Activated naive CD4-positive, alpha-beta T cell treated with anti-CD3 and anti-CD28 coated beads, Interleukin-2, amount 10 ng/mL, durations not matched to agents 7 days and 5 days (primary cell): ENCODE results near the gene NTSR1.

Experiments used
- CTCF ChIA-PET: fragments of 350-600 bp; sonication (Branson Sonifier 250); formaldehyde crosslinking; loops from one replicate; lab custom pipeline; 2021; ENCODE audit warnings: antibody characterized with exemption; lab: Charles Lee
- DNase-seq: peaks from one replicate; pipeline ENCODE4 v3.0.0-alpha.2; 2020
- H3K27ac Mint-ChIP-seq: one replicate; pipeline ENCODE4 v1.8.0; 2021; ENCODE audit warnings: mild to moderate bottlenecking, moderate library complexity, mixed read lengths
- H3K27me3 Mint-ChIP-seq: one replicate; pipeline ENCODE4 v1.8.0; 2021; ENCODE audit warnings: mild to moderate bottlenecking, mixed read lengths
- H3K36me3 Mint-ChIP-seq: one replicate; pipeline ENCODE4 v1.8.0; 2021; ENCODE audit warnings: mixed read lengths
- H3K4me1 Mint-ChIP-seq: one replicate; pipeline ENCODE4 v1.8.0; 2021; ENCODE audit warnings: mixed read lengths
- H3K4me3 Mint-ChIP-seq: one replicate; pipeline ENCODE4 v1.8.0; 2021; ENCODE audit warnings: mild to moderate bottlenecking, moderate library complexity, mixed read lengths
- H3K9me3 Mint-ChIP-seq: one replicate; pipeline ENCODE4 v1.8.0; 2021; ENCODE audit warnings: mixed read lengths

NTSR1 gene

GRCh38 chr20:62714006-62714405, 5.4 kb downstream of the NTSR1 start:
- Mint-ChIP-seq H3K27ac (no peak overlapping the region), H3K27me3 (peaks cover 99% of the 10 kb centered on the region), H3K36me3 (no peaks in the 10 kb centered on the region), H3K4me3 (no peak overlapping the region), H3K9me3 (peaks cover under 1% of the 10 kb centered on the region), H3K4me1 (peaks cover 14% of the 10 kb centered on the region)
- CTCF ChIA-PET: interaction anchor here (0.9 kb wide), 1 partner anchor 78 kb away, joined by 3 read pairs; no protein-coding TSS in a partner anchor
- DNase-seq: no peak

GRCh38 chr20:62714799-62715198, 6.2 kb downstream of the NTSR1 start:
- CTCF ChIA-PET: interaction anchor here (0.9 kb wide), 1 partner anchor 77 kb away, joined by 3 read pairs; no protein-coding TSS in a partner anchor

DNA sequence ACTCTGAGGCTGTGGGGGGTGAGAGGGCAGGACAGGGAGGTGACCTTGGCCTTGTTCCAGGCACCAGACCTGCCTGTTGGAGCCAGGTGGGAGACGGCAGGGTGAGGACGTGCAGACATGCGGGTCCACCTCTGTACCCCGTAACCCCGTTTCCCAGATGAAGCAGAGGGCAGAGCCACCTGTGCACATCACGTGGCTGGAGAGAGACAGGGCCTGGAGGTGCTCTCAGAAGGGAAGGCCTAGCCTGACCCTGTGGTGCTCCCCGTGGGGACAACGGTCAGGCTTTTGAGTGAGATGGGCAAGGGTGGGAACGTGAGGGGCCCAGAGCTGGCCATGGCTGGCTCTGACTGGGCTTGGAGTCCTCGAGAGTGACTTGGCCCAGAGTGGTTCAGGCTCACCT, 6.6 kb downstream of the NTSR1 start:
- Mint-ChIP-seq H3K4me1 (peaks cover 14% of the 10 kb centered on the region), H3K36me3 (no peaks in the 10 kb centered on the region), H3K9me3 (peaks cover 9% of the 10 kb centered on the region), H3K27ac (no peak overlapping the region), H3K4me3 (no peak overlapping the region), H3K27me3 (peaks cover 98% of the 10 kb centered on the region)
- CTCF ChIA-PET: no interaction called here
- no peak for DNase-seq

More at GRCh38 chr20:62714799-62715198, 6.2 kb downstream of the NTSR1 start:
- peaks cover 8% of the 10 kb centered on the region for H3K9me3 Mint-ChIP-seq
- H3K27me3 Mint-ChIP-seq: peaks cover 99% of the 10 kb centered on the region
- H3K4me3 Mint-ChIP-seq: no peak overlapping the region
- H3K27ac Mint-ChIP-seq: no peak overlapping the region
- peaks cover 14% of the 10 kb centered on the region for H3K4me1 Mint-ChIP-seq
- no peaks in the 10 kb centered on the region for H3K36me3 Mint-ChIP-seq
- DNase-seq: no peak

DNA sequence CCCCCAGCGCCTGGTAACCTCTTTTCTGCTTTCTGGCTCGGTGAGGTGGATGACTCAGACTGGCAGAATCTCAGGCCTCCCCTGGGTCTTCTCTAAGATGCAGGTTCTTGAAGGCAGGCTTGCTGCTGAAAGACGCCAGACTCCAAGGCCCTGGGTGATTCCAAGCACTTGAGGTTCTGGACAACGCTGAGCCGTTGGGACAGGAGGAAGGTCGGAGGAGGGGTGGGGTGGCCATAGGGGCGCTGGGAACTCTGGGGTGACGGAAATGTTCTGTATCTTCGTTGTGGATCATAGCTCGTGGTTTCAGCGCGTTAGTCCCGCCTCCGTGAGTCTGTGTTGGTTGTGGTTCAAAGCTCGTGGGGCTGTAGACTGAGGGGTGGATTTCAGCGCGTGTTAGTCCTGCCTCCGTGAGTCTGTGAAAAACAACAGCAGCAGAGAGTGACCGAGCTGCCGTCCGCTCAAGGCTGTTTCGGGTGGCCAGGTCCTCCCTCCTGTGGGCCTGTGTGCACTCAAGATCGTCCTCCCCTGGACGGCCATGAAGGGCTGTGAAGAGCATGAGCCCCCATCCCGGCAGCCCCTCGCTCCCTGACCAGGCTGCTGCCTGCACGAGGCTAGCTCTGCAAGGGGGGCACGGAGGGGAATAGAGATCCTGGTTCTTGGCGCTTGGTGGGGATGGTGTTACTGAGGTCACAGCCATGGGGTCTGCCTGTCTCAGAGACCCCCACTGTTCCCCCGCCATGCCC, 7.7 kb downstream of the NTSR1 start:
- H3K9me3 Mint-ChIP-seq: peaks cover 15% of the 10 kb centered on the region
- H3K4me1 Mint-ChIP-seq: peaks cover 15% of the 10 kb centered on the region
- H3K4me3 Mint-ChIP-seq: no peak overlapping the region
- CTCF ChIA-PET: no interaction called here
- DNase-seq: peak; percentile 52
- peaks cover 90% of the 10 kb centered on the region for H3K27me3 Mint-ChIP-seq
- H3K27ac Mint-ChIP-seq: no peak overlapping the region
- H3K36me3 Mint-ChIP-seq: peaks cover under 1% of the 10 kb centered on the region

DNA sequence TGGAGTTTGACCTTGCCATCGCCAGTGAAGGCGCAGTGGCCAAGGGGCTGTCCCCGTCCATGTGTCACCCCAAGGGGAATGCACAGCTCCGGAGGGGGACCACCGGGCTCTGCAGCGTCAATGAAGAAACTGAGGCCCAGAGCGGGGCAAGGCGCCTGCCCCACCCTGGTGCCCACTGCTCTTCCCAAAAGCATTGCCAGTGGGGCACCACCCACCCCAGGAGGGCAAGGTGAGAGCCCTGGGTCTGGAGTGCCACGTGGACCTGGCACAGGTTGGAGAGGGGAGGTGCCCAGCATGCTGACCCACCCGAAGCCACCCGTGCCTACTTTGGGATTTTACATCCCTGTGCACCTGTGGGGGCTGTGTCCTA, 8.3 kb downstream of the NTSR1 start:
- Mint-ChIP-seq H3K4me1 (peaks cover 20% of the 10 kb centered on the region), H3K36me3 (peaks cover 5% of the 10 kb centered on the region), H3K27me3 (peaks cover 90% of the 10 kb centered on the region), H3K27ac (no peak overlapping the region), H3K9me3 (peaks cover 20% of the 10 kb centered on the region), H3K4me3 (no peak overlapping the region)
- DNase-seq: no peak
- CTCF ChIA-PET: no interaction called here

DNA sequence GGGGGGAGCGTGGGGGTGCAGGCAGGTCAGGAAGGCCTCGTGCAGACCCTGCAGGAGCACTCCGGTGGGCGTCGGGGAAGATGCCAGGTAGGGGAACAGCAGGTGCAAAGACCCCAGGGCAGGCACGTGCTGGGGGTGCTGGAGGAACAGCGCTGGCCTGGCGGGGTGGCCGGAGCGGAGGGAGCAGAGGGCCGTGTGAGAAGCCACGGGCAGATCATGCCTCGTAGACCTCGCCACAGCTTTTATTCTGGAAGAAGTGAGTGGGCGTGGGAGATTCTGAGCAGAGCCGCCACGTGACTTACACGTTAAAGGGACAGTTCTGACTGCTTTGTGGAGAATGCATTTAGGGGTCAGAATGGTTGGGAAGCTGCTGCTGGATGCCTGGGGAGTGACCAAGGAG, 9.3 kb downstream of the NTSR1 start:
- no peak for DNase-seq
- H3K36me3 Mint-ChIP-seq: peaks cover 11% of the 10 kb centered on the region
- no peak overlapping the region for H3K27ac Mint-ChIP-seq

GRCh38 chr20:62718546-62718945, 9.9 kb downstream of the NTSR1 start:
- CTCF ChIA-PET: no interaction called here
- H3K36me3 Mint-ChIP-seq: peaks cover 11% of the 10 kb centered on the region
- peaks cover 21% of the 10 kb centered on the region for H3K4me1 Mint-ChIP-seq
- H3K27ac Mint-ChIP-seq: no peak overlapping the region
- H3K27me3 Mint-ChIP-seq: peaks cover 87% of the 10 kb centered on the region
- no peak overlapping the region for H3K4me3 Mint-ChIP-seq
- peaks cover 22% of the 10 kb centered on the region for H3K9me3 Mint-ChIP-seq
- DNase-seq: no peak

More for the DNA sequence above, 9.3 kb downstream of the NTSR1 start:
- peaks cover 87% of the 10 kb centered on the region for H3K27me3 Mint-ChIP-seq
- peaks cover 22% of the 10 kb centered on the region for H3K9me3 Mint-ChIP-seq
- no peak overlapping the region for H3K4me3 Mint-ChIP-seq
- CTCF ChIA-PET: no interaction called here
- peaks cover 21% of the 10 kb centered on the region for H3K4me1 Mint-ChIP-seq

DNA sequence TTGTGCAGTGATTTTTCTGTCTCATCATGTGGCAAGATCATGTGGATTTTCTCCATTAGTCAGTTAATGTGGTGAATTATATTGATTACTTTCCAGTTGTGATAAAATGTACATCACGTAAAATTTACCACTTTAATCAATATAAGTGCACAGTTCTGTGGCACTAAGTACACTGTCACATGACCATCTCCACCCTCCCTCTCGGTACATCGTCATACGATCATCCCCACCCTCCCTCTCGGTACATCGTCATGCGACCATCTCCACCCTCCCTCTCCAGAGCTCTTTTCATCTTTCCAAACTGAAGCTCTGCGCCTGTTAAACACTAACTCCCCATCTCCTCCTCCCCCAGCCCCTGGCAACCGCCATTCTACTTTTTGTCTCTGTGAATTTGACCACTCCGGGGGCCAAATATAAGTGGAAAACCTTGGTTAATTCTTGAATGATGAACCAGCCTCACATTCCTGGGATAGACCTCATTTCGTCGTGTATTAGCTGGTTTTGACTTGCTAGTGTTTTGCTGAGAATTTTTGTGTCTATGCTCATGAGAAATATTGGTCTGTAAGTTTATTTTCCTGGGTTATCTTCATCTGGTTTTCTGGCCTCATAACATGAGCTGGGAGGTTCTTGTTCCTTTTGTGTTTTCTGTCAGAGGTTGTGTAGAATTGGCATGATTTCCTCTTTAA, 10.8 kb downstream of the NTSR1 start:
- H3K36me3 Mint-ChIP-seq: peaks cover 11% of the 10 kb centered on the region
- peaks cover 86% of the 10 kb centered on the region for H3K27me3 Mint-ChIP-seq
- no peak overlapping the region for H3K4me3 Mint-ChIP-seq
- peaks cover 21% of the 10 kb centered on the region for H3K4me1 Mint-ChIP-seq
- H3K27ac Mint-ChIP-seq: no peak overlapping the region
- CTCF ChIA-PET: no interaction called here
- no peak for DNase-seq
- H3K9me3 Mint-ChIP-seq: peaks cover 22% of the 10 kb centered on the region

- peaks cover 86% of the 10 kb centered on the region for H3K27me3 Mint-ChIP-seq
- no peak overlapping the region for H3K27ac Mint-ChIP-seq
- peaks cover 11% of the 10 kb centered on the region for H3K4me1 Mint-ChIP-seq
- peaks cover 11% of the 10 kb centered on the region for H3K36me3 Mint-ChIP-seq
- CTCF ChIA-PET: no interaction called here
- H3K4me3 Mint-ChIP-seq: no peak overlapping the region
- no peak for DNase-seq
- H3K9me3 Mint-ChIP-seq: peaks cover 22% of the 10 kb centered on the region
Measured at GRCh38 chr20:62721511-62722370, 13.1 kb downstream of the NTSR1 start.

DNA sequence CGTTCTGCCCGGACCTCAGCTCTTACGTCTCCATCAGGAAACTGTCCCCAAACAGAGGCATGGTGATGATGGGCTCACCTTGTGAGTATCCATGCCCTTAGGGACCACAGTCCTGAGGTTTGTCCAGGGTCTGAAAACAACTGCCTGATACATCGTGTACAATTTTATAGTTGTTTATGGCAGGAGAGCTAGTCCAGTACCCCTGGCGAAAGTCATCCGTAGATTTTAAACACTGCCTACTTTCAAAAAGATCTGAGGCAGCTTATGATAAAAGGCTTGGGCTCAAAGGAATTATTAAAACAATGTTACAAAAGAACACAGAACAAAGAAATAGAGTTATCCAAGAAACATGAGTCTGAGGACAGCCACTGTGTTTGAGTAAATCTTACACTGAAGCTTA, 14.0 kb downstream of the NTSR1 start:
- Mint-ChIP-seq H3K9me3 (peaks cover 22% of the 10 kb centered on the region), H3K36me3 (peaks cover 11% of the 10 kb centered on the region), H3K27ac (no peak overlapping the region), H3K4me3 (no peak overlapping the region), H3K27me3 (peaks cover 86% of the 10 kb centered on the region), H3K4me1 (peaks cover 11% of the 10 kb centered on the region)
- CTCF ChIA-PET: no interaction called here
- no peak for DNase-seq

GRCh38 chr20:62723351-62723750, 14.7 kb downstream of the NTSR1 start:
- CTCF ChIA-PET: no interaction called here
- Mint-ChIP-seq H3K27ac (no peak overlapping the region), H3K4me3 (no peak overlapping the region), H3K9me3 (peaks cover 22% of the 10 kb centered on the region), H3K36me3 (peaks cover 11% of the 10 kb centered on the region), H3K27me3 (peaks cover 86% of the 10 kb centered on the region), H3K4me1 (peaks cover 18% of the 10 kb centered on the region)
- no peak for DNase-seq

- CTCF ChIA-PET: no interaction called here
- peaks cover 23% of the 10 kb centered on the region for H3K4me1 Mint-ChIP-seq
- no peak for DNase-seq
- peaks cover 88% of the 10 kb centered on the region for H3K27me3 Mint-ChIP-seq
- H3K4me3 Mint-ChIP-seq: no peak overlapping the region
- peaks cover 11% of the 10 kb centered on the region for H3K36me3 Mint-ChIP-seq
- H3K27ac Mint-ChIP-seq: no peak overlapping the region
- peaks cover 22% of the 10 kb centered on the region for H3K9me3 Mint-ChIP-seq
Measured at GRCh38 chr20:62723768-62724450, 15.3 kb downstream of the NTSR1 start.

DNA sequence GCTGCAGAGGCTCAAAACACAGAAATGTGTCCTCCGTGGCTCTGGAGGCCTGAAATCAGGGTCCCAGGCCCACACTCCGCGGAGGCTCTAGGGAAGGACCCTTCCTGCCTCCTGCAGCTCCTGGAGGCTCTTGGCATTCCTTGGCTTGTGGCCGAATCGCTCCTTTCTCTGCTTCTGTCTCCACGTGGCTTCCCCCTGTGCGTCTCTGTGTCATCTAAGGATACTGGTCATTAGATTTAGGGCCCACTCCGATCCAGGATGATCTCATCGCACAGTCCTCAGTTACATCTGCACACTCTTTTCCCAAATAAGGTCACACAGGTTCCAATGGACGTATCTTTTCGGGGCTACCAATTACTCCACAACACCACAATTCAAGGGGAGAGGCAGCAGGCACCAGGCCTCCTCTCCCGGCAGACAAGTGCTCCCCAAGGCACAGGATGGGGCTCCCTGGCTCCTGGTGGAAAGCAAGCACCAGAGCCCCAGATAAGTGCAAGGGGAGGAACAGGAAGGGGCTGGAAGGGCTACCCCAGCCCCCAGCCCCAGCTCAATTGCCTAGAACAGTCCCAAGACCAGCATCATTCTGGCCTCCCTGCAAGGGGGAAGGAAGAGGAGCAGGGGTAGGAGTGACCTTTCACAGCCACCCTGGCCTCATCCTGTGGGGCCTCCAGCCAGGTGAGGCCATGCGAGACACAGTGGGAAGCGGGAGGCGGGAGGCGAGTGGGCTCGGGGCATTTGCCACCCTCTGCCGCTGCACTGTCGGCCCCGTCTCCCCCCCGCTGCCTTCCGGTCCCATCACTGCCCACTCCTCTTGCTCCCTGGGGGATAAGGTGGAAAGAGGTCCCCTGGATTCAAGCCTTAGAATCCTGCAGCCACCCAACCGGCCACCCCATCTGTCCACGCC, 16.3 kb downstream of the NTSR1 start:
- H3K36me3 Mint-ChIP-seq: peaks cover 11% of the 10 kb centered on the region
- no peak for DNase-seq
- H3K27ac Mint-ChIP-seq: no peak overlapping the region
- H3K4me1 Mint-ChIP-seq: peaks cover 27% of the 10 kb centered on the region
- H3K4me3 Mint-ChIP-seq: no peak overlapping the region
- CTCF ChIA-PET: no interaction called here
- peaks cover 85% of the 10 kb centered on the region for H3K27me3 Mint-ChIP-seq
- peaks cover 14% of the 10 kb centered on the region for H3K9me3 Mint-ChIP-seq
